ENCODE measurements around the gene TMEM255B. TPM values are rescaled to one million over a fixed set of nuclear protein-coding genes. Genes with fewer than 3 reads are reported as not detected.

Gene TMEM255B
- total and polyA plus RNA-seq, 9 of the 15 experiments (the other 6 are each of a cell fraction or from before 2014, with no cell fraction given), result 0.01 to 0.75 (median 0.23) TPM

GRCh38 chr13:113742445-113743120 is 16.4 kb upstream of the TMEM255B start:
- FAIRE-seq (no peak), DNase-seq (ENCODE audit: extremely low read depth in 1 of 4, low spot score in 3 of 4) (no peak), ATAC-seq (no peak)
- no peak overlapping the region for H2AFZ ChIP-seq (ENCODE audit: low read depth, low read length)
- intact Hi-C loops (cut with micrococcal nuclease), result no loop called here
- H3K9ac ChIP-seq (ENCODE audit: insufficient read depth in 1 of 2, low read depth in 2 of 2, low read length in 2 of 2), result no peak overlapping the region
- no TSS peak for BruUV-seq (replicated peaks)
- no peaks in the 10 kb centered on the region for H3K36me3 ChIP-seq (ENCODE audit: control insufficient read depth, insufficient read depth, low read length)
- H3K9me3 ChIP-seq (replicated peaks; ENCODE audit: control insufficient read depth, insufficient read depth, low read depth, low read length), result no peaks in the 10 kb centered on the region
- ChIA-PET POLR2A (no interaction called here), CTCF (ENCODE audit: low intra/inter-chr PET ratio) (no interaction called here)
- H4K20me1 ChIP-seq (replicated peaks; ENCODE audit: control insufficient read depth, insufficient read depth, low read length), result peaks cover 7% of the 10 kb centered on the region; the same call in 1 of the 2 replicates
- no peaks in the 10 kb centered on the region for H3K9me1 ChIP-seq (ENCODE audit: control insufficient read depth, insufficient read depth, low read length)
- H3K27me3 ChIP-seq (ENCODE audit: control insufficient read depth in 2 of 2, insufficient read depth in 2 of 2, low read length in 2 of 2), result peaks cover 13 to 61% of the 10 kb centered on the region in 2 experiments; a peak in 4 of 5 replicates
- 5% methylated on average over 20 of the region's 21 CpGs for WGBS (ENCODE audit: insufficient coverage, low coverage, missing lambda C conversion rate)
- peaks cover 0 to 23% of the 10 kb centered on the region in 2 experiments; a peak in 2 of 5 replicates for H3K4me1 ChIP-seq (replicated peaks in 1 of 2; ENCODE audit: control insufficient read depth in 2 of 2, insufficient read depth in 2 of 2, low read length in 2 of 2)
- H3K4me3 ChIP-seq, result no peak overlapping the region
- in situ Hi-C loops (cut with MboI), result loop anchor here (5.0 kb wide), 1 partner anchor 70 kb away; no protein-coding TSS in a partner anchor
- H3K4me2 ChIP-seq (ENCODE audit: insufficient read depth, low read length), result no peak overlapping the region
- H3K79me2 ChIP-seq (ENCODE audit: control insufficient read depth, insufficient read depth, low read length), result no peaks in the 10 kb centered on the region
- H3K27ac ChIP-seq (ENCODE audit: extremely low read depth, low read depth, low read length), result no peak overlapping the region
- no peak for TF ChIP-seq U2AF1 (optimal IDR thresholded peaks at IDR 0.05; ENCODE audit: low read depth, low read length)
- TF ChIP-seq NR4A1 (CRISPR knock-in tag; IDR thresholded peaks at IDR 0.05), result no peak
- TF ChIP-seq NR4A1 (tag; IDR thresholded peaks at IDR 0.05), result no peak
- no peak for TF ChIP-seq RBM22 (IDR thresholded peaks at IDR 0.05; ENCODE audit: low read depth, low read length, poor library complexity, severe bottlenecking)
- TF ChIP-seq SIN3B (IDR thresholded peaks at IDR 0.05; ENCODE audit: low read depth), result no peak
- TF ChIP-seq WHSC1 (IDR thresholded peaks at IDR 0.05; ENCODE audit: low read length), result no peak
- TF ChIP-seq ZNF407 (IDR thresholded peaks at IDR 0.05; ENCODE audit: low read depth), result no peak
- TF ChIP-seq E4F1 (CRISPR knock-in tag; IDR thresholded peaks at IDR 0.05; ENCODE audit: borderline replicate concordance), result no peak
- TF ChIP-seq MEF2A (IDR thresholded peaks at IDR 0.05; ENCODE audit: control insufficient read depth, low read depth, low read length), result no peak
- no peak for TF ChIP-seq TCF3 (CRISPR knock-in tag; IDR thresholded peaks at IDR 0.05)
- TF ChIP-seq FUS (optimal IDR thresholded peaks at IDR 0.05; ENCODE audit: low read depth, low read length), result no peak
- TF ChIP-seq KDM1A (IDR thresholded peaks at IDR 0.05), result no peak
